ENCODE results near the gene CLCA2. TPM values are rescaled to one million over a fixed set of nuclear protein-coding genes. Genes with fewer than 3 reads are reported as not detected.
"Not testable (repeated sequence)": the region's sequence is repeated elsewhere in the genome, so short reads cannot be mapped to it uniquely, and the experiment has no call there.

Gene CLCA2
- total RNA-seq, 2 experiments from 2014 or later, result not detected

- no peaks in the 10 kb centered on the region for H3K36me3 Mint-ChIP-seq (ENCODE audit: low read depth)
- H3K27ac Mint-ChIP-seq, result no peak overlapping the region
- H3K9me3 Mint-ChIP-seq, result no peaks in the 10 kb centered on the region
- DNase-seq, result no peak
- intact Hi-C loops (cut with micrococcal nuclease), result no loop called here
- no peaks in the 10 kb centered on the region for H3K27me3 Mint-ChIP-seq (ENCODE audit: low read depth)
- H3K4me1 Mint-ChIP-seq (ENCODE audit: low read depth), result no peaks in the 10 kb centered on the region
- CTCF ChIA-PET, result interaction anchor here (1.0 kb wide), 1 partner anchor 11 kb away, joined by 3 read pairs; no protein-coding TSS in a partner anchor
- no peak overlapping the region for H3K4me3 Mint-ChIP-seq
Observed at GRCh38 chr1:86481966-86482365, 58.0 kb downstream of the CLCA2 start.

GRCh38 chr1:86487131-86487810 lies 63.3 kb downstream of the CLCA2 start:
- no peak for DNase-seq
- no peaks in the 10 kb centered on the region for H3K36me3 Mint-ChIP-seq (ENCODE audit: low read depth)
- H3K4me1 Mint-ChIP-seq (ENCODE audit: low read depth), result no peaks in the 10 kb centered on the region
- no peak overlapping the region for H3K4me3 Mint-ChIP-seq
- H3K27ac Mint-ChIP-seq, result no peak overlapping the region
- intact Hi-C loops (cut with micrococcal nuclease), result no loop called here
- H3K9me3 Mint-ChIP-seq, result no peaks in the 10 kb centered on the region
- CTCF ChIA-PET, result interaction anchor here (0.9 to 6.7 kb wide), 4 partner anchors 12 to 17 kb away, joined by 3 to 55 read pairs (median 4); no protein-coding TSS in a partner anchor
- no peaks in the 10 kb centered on the region for H3K27me3 Mint-ChIP-seq (ENCODE audit: low read depth)

GRCh38 chr1:86487811-86488141 lies 63.8 kb downstream of the CLCA2 start:
- no peak overlapping the region for H3K4me3 Mint-ChIP-seq
- intact Hi-C loops (cut with micrococcal nuclease), result no loop called here
- H3K9me3 Mint-ChIP-seq, result no peaks in the 10 kb centered on the region
- H3K27me3 Mint-ChIP-seq (ENCODE audit: low read depth), result no peaks in the 10 kb centered on the region
- CTCF ChIA-PET, result interaction anchor here (0.9 to 6.7 kb wide), 3 partner anchors 13 to 17 kb away, joined by 3 to 55 read pairs (median 6); no protein-coding TSS in a partner anchor
- H3K36me3 Mint-ChIP-seq (ENCODE audit: low read depth), result no peaks in the 10 kb centered on the region
- no peak for DNase-seq
- H3K4me1 Mint-ChIP-seq (ENCODE audit: low read depth), result no peaks in the 10 kb centered on the region
- H3K27ac Mint-ChIP-seq, result no peak overlapping the region

GRCh38 chr1:86489242-86489878 lies 65.4 kb downstream of the CLCA2 start:
- no peak for DNase-seq
- no peak overlapping the region for H3K4me3 Mint-ChIP-seq
- H3K9me3 Mint-ChIP-seq, result no peaks in the 10 kb centered on the region
- no peak overlapping the region for H3K27ac Mint-ChIP-seq
- CTCF ChIA-PET, result interaction anchor here (0.6 to 6.7 kb wide), 6 partner anchors 11 to 230 kb away, joined by 3 to 55 read pairs (median 4); partner anchors contain the start of gene SH3GLB1
- no peaks in the 10 kb centered on the region for H3K27me3 Mint-ChIP-seq (ENCODE audit: low read depth)
- intact Hi-C loops (cut with micrococcal nuclease), result no loop called here
- no peaks in the 10 kb centered on the region for H3K36me3 Mint-ChIP-seq (ENCODE audit: low read depth)
- no peaks in the 10 kb centered on the region for H3K4me1 Mint-ChIP-seq (ENCODE audit: low read depth)

- CTCF ChIA-PET, result interaction anchor here (6.7 kb wide), 1 partner anchor 9 kb away, joined by 55 read pairs; no protein-coding TSS in a partner anchor
- Mint-ChIP-seq H3K9me3 (no peaks in the 10 kb centered on the region), H3K27ac (no peak overlapping the region), H3K4me3 (no peak overlapping the region), H3K4me1 (ENCODE audit: low read depth) (no peaks in the 10 kb centered on the region), H3K27me3 (ENCODE audit: low read depth) (no peaks in the 10 kb centered on the region), H3K36me3 (ENCODE audit: low read depth) (no peaks in the 10 kb centered on the region)
- DNase-seq, result no peak
- intact Hi-C loops (cut with micrococcal nuclease), result no loop called here
Observed at GRCh38 chr1:86491171-86491950, 67.4 kb downstream of the CLCA2 start.

GRCh38 chr1:86498281-86498680 lies 74.3 kb downstream of the CLCA2 start:
- intact Hi-C loops (cut with micrococcal nuclease), result no loop called here
- H3K36me3 Mint-ChIP-seq (ENCODE audit: low read depth), result no peaks in the 10 kb centered on the region
- CTCF ChIA-PET, result interaction anchor here (1.1 to 4.7 kb wide), 8 partner anchors 10 to 585 kb away, joined by 3 to 55 read pairs (median 6); no protein-coding TSS in a partner anchor

GRCh38 chr1:86499987-86500593 lies 76.1 kb downstream of the CLCA2 start:
- Mint-ChIP-seq H3K27me3 (ENCODE audit: low read depth) (peaks cover 8% of the 10 kb centered on the region), H3K36me3 (ENCODE audit: low read depth) (no peaks in the 10 kb centered on the region), H3K4me3 (no peak overlapping the region), H3K9me3 (no peaks in the 10 kb centered on the region), H3K27ac (no peak overlapping the region), H3K4me1 (ENCODE audit: low read depth) (peaks cover 7% of the 10 kb centered on the region)
- no peak for DNase-seq
- CTCF ChIA-PET, result interaction anchor here (0.7 to 4.7 kb wide), 37 partner anchors 8 to 583 kb away, joined by 3 to 55 read pairs (median 5); partner anchors contain the start of genes HS2ST1, ODF2L, SELENOF and SH3GLB1
- intact Hi-C loops (cut with micrococcal nuclease), result loop anchor here (1.0 to 10.0 kb wide), 5 partner anchors 103 to 1555 kb away; partner anchors contain the start of genes ODF2L and SH3GLB1

More at GRCh38 chr1:86498281-86498680, 74.3 kb downstream of the CLCA2 start:
- H3K27ac Mint-ChIP-seq, result no peak overlapping the region
- peaks cover 4% of the 10 kb centered on the region for H3K4me1 Mint-ChIP-seq (ENCODE audit: low read depth)
- H3K27me3 Mint-ChIP-seq (ENCODE audit: low read depth), result peaks cover 6% of the 10 kb centered on the region
- no peak overlapping the region for H3K4me3 Mint-ChIP-seq
- DNase-seq, result no peak
- H3K9me3 Mint-ChIP-seq, result no peaks in the 10 kb centered on the region

- Mint-ChIP-seq H3K9me3 (no peaks in the 10 kb centered on the region), H3K27ac (no peak overlapping the region), H3K4me3 (no peak overlapping the region), H3K4me1 (ENCODE audit: low read depth) (peaks cover 7% of the 10 kb centered on the region), H3K27me3 (ENCODE audit: low read depth) (peaks cover 8% of the 10 kb centered on the region), H3K36me3 (ENCODE audit: low read depth) (no peaks in the 10 kb centered on the region)
- DNase-seq, result no peak
- CTCF ChIA-PET, result interaction anchor here (0.6 to 4.7 kb wide), 34 partner anchors 8 to 583 kb away, joined by 3 to 55 read pairs (median 5); partner anchors contain the start of genes HS2ST1, ODF2L, SELENOF and SH3GLB1
- intact Hi-C loops (cut with micrococcal nuclease), result loop anchor here (1.0 to 10.0 kb wide), 5 partner anchors 103 to 1556 kb away; partner anchors contain the start of genes ODF2L and SH3GLB1
Observed at GRCh38 chr1:86500714-86501113, 76.7 kb downstream of the CLCA2 start.

GRCh38 chr1:86502125-86502646 lies 78.2 kb downstream of the CLCA2 start:
- not testable (repeated sequence) for H3K27me3 Mint-ChIP-seq (ENCODE audit: low read depth); H3K4me1 Mint-ChIP-seq (ENCODE audit: low read depth); H3K36me3 Mint-ChIP-seq (ENCODE audit: low read depth); H3K27ac Mint-ChIP-seq; H3K9me3 Mint-ChIP-seq
- peak overlapping the region; percentile 73 for H3K4me3 Mint-ChIP-seq
- DNase-seq, result peak; percentile 55
- CTCF ChIA-PET, result interaction anchor here (0.6 to 4.7 kb wide), 28 partner anchors 9 to 562 kb away, joined by 3 to 55 read pairs (median 4); partner anchors contain the start of genes HS2ST1, ODF2L, SELENOF and SH3GLB1
- intact Hi-C loops (cut with micrococcal nuclease), result loop anchor here (1.0 to 10.0 kb wide), 8 partner anchors 28 to 1557 kb away; partner anchors contain the start of gene ODF2L

- intact Hi-C loops (cut with micrococcal nuclease), result loop anchor here (1.0 to 10.0 kb wide), 8 partner anchors 29 to 1558 kb away; partner anchors contain the start of gene ODF2L
- Mint-ChIP-seq H3K4me3 (peak overlapping the region; percentile 73), H3K9me3 (no peaks in the 10 kb centered on the region), H3K4me1 (ENCODE audit: low read depth) (peaks cover 7% of the 10 kb centered on the region), H3K36me3 (ENCODE audit: low read depth) (no peaks in the 10 kb centered on the region), H3K27ac (no peak overlapping the region), H3K27me3 (ENCODE audit: low read depth) (peaks cover 7% of the 10 kb centered on the region)
- DNase-seq, result peak; percentile 44
- CTCF ChIA-PET, result interaction anchor here (0.6 to 4.9 kb wide), 18 partner anchors 10 to 234 kb away, joined by 3 to 55 read pairs (median 6); partner anchors contain the start of gene ODF2L
Observed at GRCh38 chr1:86502721-86503405, 78.9 kb downstream of the CLCA2 start.

All from activated naive CD4-positive, alpha-beta T cell treated with anti-CD3 and anti-CD28 coated beads for 36 hours (primary cell).